RCC 7860 (cell line): ENCODE data around the gene PHF20.
A peak's percentile ranks its signal among the peaks of the same experiment; 100 is the strongest.
"Not testable (repeated sequence)": the region's sequence is repeated elsewhere in the genome, so short reads cannot be mapped to it uniquely, and the experiment has no call there.

Experiments
- DNase-seq: peaks from one replicate; pipeline ENCODE4 v3.0.0-alpha.2; 2015; ENCODE audit warnings: low spot score
- FAIRE-seq: peaks from 2 replicates; lab custom pipeline; 2012; peaks lifted over from hg19 to GRCh38; lab: Jason Lieb, UNC

The PHF20 gene

DNA sequence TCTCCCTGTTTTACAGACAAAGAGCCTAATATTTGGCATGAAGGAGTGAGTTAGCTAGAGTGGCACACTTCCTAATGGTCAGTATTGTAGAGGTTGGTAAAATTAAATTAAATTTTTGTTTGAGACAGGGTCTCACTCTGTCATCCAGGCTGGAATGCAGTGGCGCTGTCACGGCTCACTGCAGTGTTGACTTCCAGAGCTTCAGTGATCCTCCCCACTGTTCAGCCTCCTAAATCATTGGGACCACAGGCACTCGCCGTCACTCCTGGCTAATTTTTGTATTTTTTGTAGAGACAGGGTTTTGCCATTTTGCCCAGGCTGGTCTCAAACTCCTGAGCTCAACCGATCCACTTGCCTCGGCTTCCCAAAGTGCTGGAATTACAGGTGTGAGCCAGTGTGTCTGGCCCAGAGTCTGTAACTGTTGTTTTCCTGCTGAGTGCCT lies 111.5 kb downstream of the PHF20 start:
- FAIRE-seq (no peak), DNase-seq (peak; percentile 43)

DNA sequence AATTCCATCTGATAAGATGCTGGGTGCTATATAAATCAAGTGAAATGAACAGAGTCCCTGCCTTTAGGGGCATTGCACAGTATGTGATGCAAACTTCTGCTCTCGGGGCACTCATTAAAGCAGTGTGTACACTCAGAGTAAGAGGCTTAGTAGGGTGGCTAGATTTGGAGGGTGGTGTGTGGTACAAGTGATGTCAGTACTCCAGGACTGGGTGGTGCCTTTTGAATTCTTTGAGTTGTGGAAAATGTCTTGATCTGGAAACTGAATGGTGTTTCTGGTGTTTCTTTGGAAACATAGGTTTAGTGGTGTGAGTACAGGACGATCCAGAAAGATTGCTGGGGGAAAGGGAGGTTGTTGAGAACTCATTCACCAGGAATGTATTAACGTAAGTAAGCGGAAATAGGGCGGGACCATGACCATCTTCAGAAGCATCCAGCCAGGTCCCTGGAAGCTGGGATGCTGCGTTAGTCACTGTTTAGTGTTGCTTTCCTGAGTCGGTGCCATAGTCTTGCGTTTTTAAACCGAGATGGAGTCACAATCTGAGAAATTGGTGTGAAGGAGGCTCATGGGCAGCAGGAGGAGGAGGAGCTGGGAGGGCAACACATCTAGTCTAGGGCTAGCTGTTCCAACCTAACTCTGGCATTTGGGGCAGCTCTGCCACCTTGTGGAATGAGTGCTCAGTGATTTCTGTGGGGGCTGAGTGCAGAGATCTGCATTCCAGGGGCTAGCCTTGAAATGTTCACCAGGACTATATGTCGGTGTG lies 112.1 kb downstream of the PHF20 start:
- peak; percentile 98 for DNase-seq
- peak; percentile 87 for FAIRE-seq

DNA sequence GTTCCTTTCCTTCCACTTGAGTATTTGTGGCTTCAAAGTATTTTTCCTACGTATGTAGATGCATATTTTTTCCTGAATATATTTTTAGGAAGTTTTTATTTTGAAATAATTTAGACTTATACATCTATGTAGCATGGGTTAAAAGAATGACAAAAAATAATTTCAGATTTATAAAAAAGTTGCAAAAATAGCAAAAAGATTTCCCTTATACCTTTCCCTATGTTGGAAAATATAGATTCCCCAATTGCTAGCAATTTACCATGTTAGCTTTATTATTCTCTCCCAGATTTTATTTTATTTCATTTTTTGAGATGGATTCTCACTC lies 112.7 kb downstream of the PHF20 start:
- DNase-seq (no peak), FAIRE-seq (no peak)

GRCh38 chr20:35885212-35885611 lies 113.4 kb downstream of the PHF20 start:
- DNase-seq, result no peak
- no peak for FAIRE-seq

DNA sequence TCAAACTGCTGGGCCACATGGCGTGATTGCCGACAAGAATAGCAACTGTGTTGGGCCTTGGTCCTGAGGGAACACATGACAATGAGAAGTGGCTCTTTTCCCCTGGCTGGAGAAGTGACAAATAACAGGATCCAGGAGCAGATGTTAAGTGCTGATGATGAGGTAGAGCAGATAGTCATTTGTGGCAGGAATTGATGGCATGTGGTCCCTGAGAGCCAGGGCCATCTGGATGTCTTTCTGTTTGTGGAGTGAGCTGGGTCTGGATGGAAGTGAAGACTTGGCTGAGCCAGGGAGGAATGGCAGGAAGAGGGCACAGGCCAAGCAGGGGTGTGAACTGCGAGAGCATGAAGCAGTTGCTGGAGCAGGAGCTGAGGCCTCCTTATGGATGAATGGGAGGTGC lies 114.7 kb downstream of the PHF20 start:
- no peak for DNase-seq
- no peak for FAIRE-seq

GRCh38 chr20:35887393-35888064 lies 115.7 kb downstream of the PHF20 start:
- FAIRE-seq, result no peak
- no peak for DNase-seq

GRCh38 chr20:35888657-35889056 lies 116.8 kb downstream of the PHF20 start:
- DNase-seq, result no peak
- FAIRE-seq, result no peak

DNA sequence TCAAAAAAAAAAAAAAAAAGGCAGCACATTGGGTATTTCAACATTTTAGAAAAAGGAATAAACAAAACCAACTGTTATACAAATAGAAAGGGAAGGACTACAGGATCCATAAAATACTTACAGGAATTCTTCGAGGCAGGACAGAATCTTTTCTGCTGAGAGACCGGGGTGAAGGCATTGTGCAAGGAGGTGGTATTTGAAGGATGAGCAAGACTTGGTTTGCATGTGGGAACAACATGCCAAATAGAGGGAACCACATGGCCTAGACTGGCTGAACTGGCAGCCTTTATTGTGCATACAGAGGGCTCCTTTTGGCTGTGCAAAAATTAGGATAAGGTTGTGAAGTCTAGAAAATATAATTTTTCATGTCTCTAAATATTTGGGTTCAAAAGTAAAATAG lies 119.6 kb downstream of the PHF20 start:
- no peak for FAIRE-seq
- no peak for DNase-seq

DNA sequence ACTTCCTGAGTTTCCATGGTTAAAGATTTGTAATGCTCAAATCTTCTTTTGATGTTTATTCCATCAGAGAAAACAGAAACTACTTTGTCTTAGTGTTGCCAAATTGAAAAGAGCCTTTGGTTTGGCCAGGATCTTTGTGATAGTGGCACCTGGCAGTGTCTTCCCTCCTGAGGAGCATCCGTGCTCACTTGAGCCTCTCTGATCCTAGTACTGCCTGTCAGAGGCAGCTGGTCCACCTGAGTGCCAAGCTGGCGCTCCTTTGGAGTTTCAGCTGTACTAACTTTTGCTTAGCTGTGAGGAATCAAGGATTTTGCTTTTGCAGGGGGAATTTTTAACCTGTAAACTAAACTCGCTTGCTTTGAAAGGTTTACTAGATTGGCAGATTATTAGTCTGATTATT lies 121.1 kb downstream of the PHF20 start:
- DNase-seq (no peak), FAIRE-seq (no peak)

GRCh38 chr20:35893942-35894341 lies 122.1 kb downstream of the PHF20 start:
- DNase-seq (no peak), FAIRE-seq (no peak)

DNA sequence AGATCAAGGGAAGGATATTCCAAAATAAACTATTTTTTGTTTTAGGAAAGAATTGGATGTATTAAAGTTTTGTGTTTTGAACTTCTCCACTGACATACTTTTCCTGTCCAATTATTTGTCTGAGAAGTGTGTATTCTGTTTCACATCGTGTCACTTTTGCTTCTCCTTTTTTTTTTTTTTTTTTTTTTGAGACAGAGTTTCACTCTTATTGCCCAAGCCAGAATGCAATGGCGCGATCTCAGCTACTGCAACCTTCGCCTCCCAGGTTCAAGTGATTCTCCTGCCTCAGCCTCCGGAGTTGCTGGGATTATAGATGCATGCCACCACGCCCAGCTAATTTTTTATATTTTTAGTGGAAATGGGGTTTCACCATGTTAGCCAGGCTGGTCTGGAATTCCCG lies 123.7 kb downstream of the PHF20 start:
- FAIRE-seq, DNase-seq: not testable (repeated sequence)

DNA sequence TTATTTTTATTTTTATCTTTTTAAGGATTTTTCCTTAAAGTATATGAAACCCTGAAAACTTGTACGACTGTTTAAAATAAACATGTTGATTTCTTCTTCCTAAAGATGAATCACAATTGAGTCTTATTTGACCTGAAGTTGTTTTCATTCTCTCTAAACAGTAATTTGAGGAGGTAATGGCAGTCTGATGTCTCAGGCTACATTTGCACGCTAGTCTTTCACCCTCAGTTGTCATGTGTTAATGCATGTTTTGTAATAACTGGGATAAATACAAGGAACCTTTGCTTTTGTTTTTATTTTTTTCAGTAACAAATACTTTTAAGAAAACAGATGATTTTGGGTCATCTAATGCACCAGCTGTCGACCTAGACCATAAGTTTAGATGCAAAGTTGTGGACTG lies 127.2 kb downstream of the PHF20 start:
- FAIRE-seq, result no peak
- no peak for DNase-seq

DNA sequence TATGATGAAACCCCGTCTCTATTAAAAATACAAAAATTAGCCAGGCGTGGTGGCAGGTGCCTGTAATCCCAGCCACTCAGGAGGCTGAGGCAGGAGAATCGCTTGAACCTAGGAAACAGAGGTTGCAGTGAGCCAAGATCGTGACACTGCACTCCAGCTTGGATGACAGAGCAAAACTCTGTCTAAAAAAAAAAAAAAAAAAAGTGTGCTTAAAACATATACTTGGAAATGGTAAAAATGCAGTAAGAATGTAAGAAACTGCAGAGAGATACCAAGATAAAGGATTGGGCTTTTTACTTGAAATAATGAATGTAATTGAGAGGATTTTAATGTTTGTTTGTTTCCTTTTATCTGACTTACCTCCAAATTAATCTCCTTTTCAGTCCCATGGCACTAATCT lies 129.4 kb downstream of the PHF20 start:
- DNase-seq, FAIRE-seq: not testable (repeated sequence)

- peak; percentile 89 for FAIRE-seq
- peak; percentile 83 for DNase-seq
Observed at GRCh38 chr20:35901678-35902544, 130.1 kb downstream of the PHF20 start.

- FAIRE-seq (no peak), DNase-seq (no peak)
Observed at GRCh38 chr20:35902545-35902941, 130.7 kb downstream of the PHF20 start.

DNA sequence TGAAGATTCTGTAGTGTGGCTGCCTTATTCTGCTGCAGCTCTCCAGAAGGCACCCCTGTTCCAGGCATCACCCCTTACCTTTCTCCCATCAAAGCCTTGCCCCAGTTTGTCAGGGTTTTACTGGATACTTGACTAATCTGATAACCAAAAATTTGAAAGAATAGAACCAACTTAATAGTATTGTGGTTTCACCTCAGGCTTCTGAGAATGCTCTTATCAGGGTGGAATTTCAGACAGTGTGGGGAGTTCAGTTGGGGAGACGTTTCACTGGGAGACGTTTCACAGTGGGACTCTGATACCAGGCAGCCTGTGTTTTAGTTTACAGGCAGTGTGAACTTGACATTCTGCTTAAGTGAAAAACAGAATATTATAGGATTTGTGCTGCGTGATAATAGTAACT lies 132.0 kb downstream of the PHF20 start:
- DNase-seq (no peak), FAIRE-seq (no peak)

GRCh38 chr20:35904982-35905663 lies 133.3 kb downstream of the PHF20 start:
- no peak for DNase-seq
- FAIRE-seq, result no peak

GRCh38 chr20:35907017-35907701 lies 135.3 kb downstream of the PHF20 start:
- FAIRE-seq, result no peak
- DNase-seq, result no peak

DNA sequence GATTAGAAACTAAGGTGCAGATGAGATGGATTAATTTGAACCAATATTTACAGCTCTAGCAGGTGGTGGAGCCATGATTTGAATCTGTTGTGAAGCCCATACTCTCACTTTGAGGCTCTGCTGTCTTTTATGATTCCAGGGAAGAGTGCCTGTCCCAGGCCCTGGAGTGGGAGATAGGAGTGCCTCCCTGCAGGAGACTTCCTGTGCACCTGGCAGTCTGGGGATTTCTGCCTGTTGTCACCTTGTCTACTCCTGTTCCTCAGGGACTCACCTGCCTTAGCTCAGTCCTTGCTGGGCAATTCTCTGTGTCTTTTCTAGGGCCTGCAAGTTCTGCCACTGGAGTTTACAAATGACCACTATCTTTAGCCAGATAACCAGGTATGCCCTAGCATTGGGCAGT lies 136.2 kb downstream of the PHF20 start:
- no peak for FAIRE-seq
- no peak for DNase-seq

DNA sequence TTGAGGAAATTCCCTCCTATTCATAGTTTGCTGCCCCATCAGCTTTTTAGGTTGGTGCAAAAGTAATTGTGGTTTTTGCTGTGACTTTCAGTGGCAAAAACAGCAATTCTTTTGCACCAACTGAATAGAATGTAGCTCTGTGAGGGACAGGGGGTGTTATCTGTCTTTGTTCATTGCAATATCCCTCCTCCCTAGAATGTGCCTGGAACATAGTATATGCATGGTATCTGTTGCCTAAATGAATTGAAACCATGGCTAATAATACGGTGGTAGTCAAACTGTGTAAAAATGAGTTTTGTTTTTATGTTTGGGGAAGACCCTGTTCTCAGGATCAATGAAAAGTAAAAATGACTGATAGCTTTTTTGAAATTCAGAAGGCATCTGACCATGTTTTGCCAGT lies 137.4 kb downstream of the PHF20 start:
- FAIRE-seq, result no peak
- no peak for DNase-seq
